OCI-LY7 (cell line): ENCODE measurements around the gene EWSR1. TPM values are rescaled to one million over a fixed set of nuclear protein-coding genes. Genes with fewer than 3 reads are reported as not detected.

ENCODE experiments used
- BruUV-seq: library from RNA; stranded (reverse); fragments of 400-500 nt; replicated peaks from 2 replicates; lab custom pipeline; 2021; lab: Mats Ljungman, UMichigan
- CTCF ChIA-PET: fragments of 300-600 bp; sonication (Branson Sonifier 250); formaldehyde crosslinking; loops from one replicate; lab custom pipeline; 2022; ENCODE audit warnings: antibody characterized with exemption; ENCODE audit not compliant: unreplicated experiment; lab: Charles Lee
- POLR2A ChIA-PET: fragments of 300-600 bp; sonication (Branson Sonifier 250); formaldehyde crosslinking; loops from one replicate; lab custom pipeline; 2022; ENCODE audit warnings: antibody characterized with exemption; lab: Charles Lee
- DNase-seq: peaks from one replicate; pipeline ENCODE4 v3.0.0-alpha.2; 2015; ENCODE audit warnings: low spot score
- H2AFZ ChIP-seq: fragments of 200-600 bp; sonication (generic), shearing (Covaris generic); 2 replicates; pipeline ENCODE4 v1.6.1; 2014; ENCODE audit warnings: mild to moderate bottlenecking, antibody characterized with exemption, low read length, moderate library complexity
- H3K27ac ChIP-seq: fragments of 200-600 bp; sonication (generic); 2 replicates; pipeline ENCODE4 v1.5.1; 2014; ENCODE audit warnings: mixed run types, low read depth, mild to moderate bottlenecking, moderate library complexity, low read length, inconsistent platforms; ENCODE audit not compliant: poor library complexity, severe bottlenecking
- H3K36me3 ChIP-seq: fragments of 200-600 bp; sonication (generic); 2 replicates; pipeline ENCODE4 v1.6.1; 2014; ENCODE audit warnings: mild to moderate bottlenecking, antibody characterized with exemption, low read length, moderate library complexity, mixed read lengths; ENCODE audit not compliant: insufficient read depth
- H3K4me1 ChIP-seq: fragments of 200-600 bp; sonication (generic); 2 replicates; pipeline ENCODE4 v1.5.1; 2014; ENCODE audit warnings: mild to moderate bottlenecking, low read length; ENCODE audit not compliant: insufficient read depth, poor library complexity, severe bottlenecking
- H3K4me2 ChIP-seq: fragments of 200-600 bp; sonication (generic); 2 replicates; pipeline ENCODE4 v1.6.1; 2014; ENCODE audit warnings: mild to moderate bottlenecking, low read length
- H3K4me3 ChIP-seq: fragments of 200-600 bp; sonication (generic); 2 replicates; pipeline ENCODE4 v1.5.1; 2014; ENCODE audit warnings: mild to moderate bottlenecking, low read depth, low read length; ENCODE audit not compliant: poor library complexity, severe bottlenecking
- H3K79me2 ChIP-seq: fragments of 200-600 bp; sonication (generic); 2 replicates; pipeline ENCODE4 v1.6.1; 2016; ENCODE audit warnings: low read depth, mild to moderate bottlenecking, low read length, moderate library complexity, mixed read lengths; ENCODE audit not compliant: insufficient read depth
- H3K9me2 ChIP-seq: fragments of 200-600 bp; sonication (generic); 2 replicates; pipeline ENCODE4 v1.6.1; 2016; ENCODE audit warnings: mild to moderate bottlenecking, low read length, mixed read lengths; ENCODE audit not compliant: insufficient read depth
- H3K9me3 ChIP-seq: fragments of 200-600 bp; sonication (generic); 2 replicates; pipeline ENCODE4 v1.6.1; 2014; ENCODE audit warnings: mild to moderate bottlenecking, mixed run types, low read length, mixed read lengths
- H4K20me1 ChIP-seq: fragments of 200-600 bp; sonication (generic); 2 replicates; pipeline ENCODE4 v1.6.1; 2014; ENCODE audit warnings: mild to moderate bottlenecking, antibody characterized with exemption, low read length, moderate library complexity, mixed read lengths; ENCODE audit not compliant: insufficient read depth
- CTCF ChIP-seq: fragments of 200-600 bp; sonication (generic); conservative IDR thresholded peaks from 2 replicates; pipeline ENCODE4 v1.5.1; 2014; ENCODE audit warnings: mild to moderate bottlenecking, antibody characterized with exemption, low read length, moderate library complexity, mixed read lengths
- EZH2phosphoT487 ChIP-seq: fragments of 200-600 bp; sonication (generic); IDR thresholded peaks from 2 replicates; pipeline ENCODE4 v1.6.1; 2018; ENCODE audit warnings: low read depth, borderline replicate concordance, mild to moderate bottlenecking, mixed run types, antibody characterized with exemption, low read length, moderate library complexity, mixed read lengths
- intact Hi-C: fragments of 100-400 bp; cut with micrococcal nuclease; formaldehyde crosslinking; loops from one replicate; pipeline ENCODE4 v1.10.0; 2022; ENCODE audit not compliant: unreplicated experiment
- total RNA-seq, 2 experiments: library from RNA; depleted of rRNA in 1 of 2; stranded (reverse); fragments of >200 nt in 1 of 2; shearing (Covaris generic) in 1 of 2; gene quantifications; 2 replicates each; pipeline ENCODE4 v1.2.3, GENCODE V29; 2014 to 2022

The EWSR1 gene
- total RNA-seq, 2 experiments from 2014 or later, result 270 to 333 TPM

- no peak within 1 kb of the TSS for H3K4me2 ChIP-seq
- no peak within 1 kb of the TSS for H3K4me3 ChIP-seq
- DNase-seq, result no peak
- H3K36me3 ChIP-seq, result peaks cover 33% of the 10 kb centered on the region
- H3K9me2 ChIP-seq, result no peaks in the 10 kb centered on the region
- intact Hi-C loops, result no loop called here
- BruUV-seq, result no TSS peak
- TF ChIP-seq EZH2phosphoT487 (no peak), CTCF (no peak)
- no peaks in the 10 kb centered on the region for H3K4me1 ChIP-seq
- no peak within 1 kb of the TSS for H2AFZ ChIP-seq
- no peaks in the 10 kb centered on the region for H3K79me2 ChIP-seq
- no peak within 1 kb of the TSS for H3K27ac ChIP-seq
- H3K9me3 ChIP-seq, result no peaks in the 10 kb centered on the region
- no peaks in the 10 kb centered on the region for H4K20me1 ChIP-seq
- CTCF ChIA-PET, result no interaction called here
- POLR2A ChIA-PET, result no interaction called here
Measured at GRCh38 chr22:29315286-29316140, 47.4 kb downstream of the EWSR1 start, which contains the start of gene RASL10A. Gene RASL10A, minus strand, starts transcription at chr22:29315697. Its CDS starts 451 bp downstream, at chr22:29315246.

GRCh38 chr22:29316141-29316828, 48.2 kb downstream of the EWSR1 start:
- no peaks in the 10 kb centered on the region for H4K20me1 ChIP-seq
- intact Hi-C loops, result no loop called here
- H3K79me2 ChIP-seq, result no peaks in the 10 kb centered on the region
- ChIA-PET CTCF (interaction anchor here (0.5 kb wide), 1 partner anchor 363 kb away, joined by 3 read pairs; no protein-coding TSS in a partner anchor), POLR2A (interaction anchor here (0.7 kb wide), 1 partner anchor 681 kb away, joined by 3 read pairs; no protein-coding TSS in a partner anchor)
- BruUV-seq, result no TSS peak
- no peak overlapping the region for H3K4me3 ChIP-seq
- peaks cover 4% of the 10 kb centered on the region for H3K4me1 ChIP-seq
- no peaks in the 10 kb centered on the region for H3K9me3 ChIP-seq
- H3K9me2 ChIP-seq, result no peaks in the 10 kb centered on the region
- peaks cover 41% of the 10 kb centered on the region for H3K36me3 ChIP-seq
- TF ChIP-seq EZH2phosphoT487, result no peak
- no peak for TF ChIP-seq CTCF
- H3K27ac ChIP-seq, result no peak overlapping the region
- no peak overlapping the region for H3K4me2 ChIP-seq
- H2AFZ ChIP-seq, result no peak overlapping the region
- no peak for DNase-seq
